Endothelial cell of umbilical vein (primary cell): Measurements from ENCODE around the gene SYNPR. TPM values are rescaled to one million over a fixed set of nuclear protein-coding genes. Genes with fewer than 3 reads are reported as not detected.

Experiments used
- BruUV-seq: library from RNA; stranded (reverse); fragments of 400-500 nt; replicated peaks from 2 replicates; lab custom pipeline; 2021; lab: Mats Ljungman, UMichigan
- CTCF ChIA-PET: fragments of 300-600, 350-600 bp; sonication (Branson Sonifier 250); formaldehyde crosslinking; loops from one replicate; lab custom pipeline; 2021; ENCODE audit warnings: antibody characterized with exemption, inconsistent platforms; lab: Charles Lee
- POLR2A ChIA-PET: fragments of 300-600, 350-600 bp; sonication (Branson Sonifier 250); formaldehyde crosslinking; loops from one replicate; lab custom pipeline; 2021; ENCODE audit warnings: antibody characterized with exemption, inconsistent platforms; lab: Charles Lee
- DNase-seq: peaks from one replicate; pipeline ENCODE4 v3.0.0-alpha.2; 2011; ENCODE audit warnings: low read depth, low spot score
- FAIRE-seq: peaks from 2 replicates; lab custom pipeline; 2011; peaks lifted over from hg19 to GRCh38; lab: Jason Lieb, UNC
- H2AFZ ChIP-seq: 2 replicates; pipeline ENCODE4 v1.6.0; 2012; ENCODE audit warnings: low read depth, low read length, control low read depth, inconsistent platforms
- H3K27ac ChIP-seq: 2 replicates; pipeline ENCODE4 v1.5.1; 2011; ENCODE audit warnings: low read depth, mild to moderate bottlenecking, control low read depth, low read length, moderate library complexity; ENCODE audit not compliant: insufficient read depth
- H3K27me3 ChIP-seq, 2 experiments: 2 replicates each; pipeline versions ENCODE4 v1.6.0 to v1.6.1; 2011; ENCODE audit warnings: low read length in 2 of 2, mixed read lengths in 1 of 2; ENCODE audit not compliant: control insufficient read depth in 2 of 2, insufficient read depth in 2 of 2
- H3K36me3 ChIP-seq, 2 experiments: 2 replicates in 1 of 2; 3 replicates in 1 of 2; pipeline ENCODE4 v1.5.1; 2011; ENCODE audit warnings: low read length in 2 of 2, mild to moderate bottlenecking in 1 of 2, moderate library complexity in 1 of 2; ENCODE audit not compliant: control insufficient read depth in 2 of 2, insufficient read depth in 2 of 2; ENCODE audit errors: extremely low read depth in 1 of 2
- H3K4me1 ChIP-seq: 3 replicates; pipeline ENCODE4 v1.5.1; 2011; ENCODE audit warnings: mild to moderate bottlenecking, low read length; ENCODE audit not compliant: control insufficient read depth, insufficient read depth; ENCODE audit errors: extremely low read depth
- H3K4me2 ChIP-seq: 2 replicates; pipeline ENCODE4 v1.6.1; 2011; ENCODE audit warnings: low read length, control low read depth, mixed read lengths; ENCODE audit not compliant: insufficient read depth
- H3K4me3 ChIP-seq, 3 experiments: fragments of 200-600 bp in 1 of 3; sonication (generic), shearing (Covaris generic) in 1 of 3; replicated peaks in 1 of 3; 2 replicates each; pipeline ENCODE4 v1.5.1; 2011 to 2016; ENCODE audit warnings: control low read depth in 3 of 3, low read length in 3 of 3, mild to moderate bottlenecking in 2 of 3, inconsistent platforms in 1 of 3, low read depth in 1 of 3, moderate library complexity in 1 of 3; ENCODE audit not compliant: insufficient read depth in 1 of 3
- H3K79me2 ChIP-seq: 2 replicates; pipeline ENCODE4 v1.6.0; 2012; ENCODE audit warnings: low read length, inconsistent platforms; ENCODE audit not compliant: control insufficient read depth, insufficient read depth
- H3K9ac ChIP-seq: replicated peaks from 2 replicates; pipeline ENCODE3; 2011; ENCODE audit warnings: low read length, control low read depth; ENCODE audit not compliant: insufficient read depth; ENCODE audit errors: extremely low read depth
- H3K9me1 ChIP-seq: replicated peaks from 3 replicates; pipeline ENCODE4 v1.6.0; 2011; ENCODE audit warnings: mild to moderate bottlenecking, low read length; ENCODE audit not compliant: control insufficient read depth, insufficient read depth; ENCODE audit errors: extremely low read depth
- H3K9me3 ChIP-seq: replicated peaks from 2 replicates; pipeline ENCODE4 v1.5.1; 2012; ENCODE audit warnings: low read length, inconsistent platforms; ENCODE audit not compliant: control insufficient read depth, insufficient read depth
- H4K20me1 ChIP-seq: replicated peaks from 2 replicates; pipeline ENCODE3; 2011; ENCODE audit warnings: mild to moderate bottlenecking, low read length; ENCODE audit not compliant: control insufficient read depth, insufficient read depth; ENCODE audit errors: extremely low read depth
- EZH2 ChIP-seq: IDR thresholded peaks from 2 replicates; pipeline ENCODE4 v1.6.1; 2012; ENCODE audit warnings: borderline replicate concordance, low read depth, mild to moderate bottlenecking, moderate library complexity, low read length, inconsistent platforms; ENCODE audit not compliant: severe bottlenecking
- FOS ChIP-seq: IDR thresholded peaks from 2 replicates; pipeline ENCODE4 v1.6.1; 2011; ENCODE audit warnings: mild to moderate bottlenecking, low read length, moderate library complexity, borderline replicate concordance; ENCODE audit not compliant: insufficient read depth
- GATA2 ChIP-seq: IDR thresholded peaks from 2 replicates; pipeline ENCODE4 v1.7.0; 2011; ENCODE audit warnings: low read depth, mild to moderate bottlenecking, moderate library complexity, mixed read lengths, low read length; ENCODE audit not compliant: insufficient read length, insufficient read depth
- JUN ChIP-seq: IDR thresholded peaks from 2 replicates; pipeline ENCODE4 v1.6.1; 2011; ENCODE audit warnings: borderline replicate concordance, low read depth; ENCODE audit not compliant: insufficient read length, insufficient read depth
- MYC ChIP-seq: IDR thresholded peaks from one replicate; pipeline ENCODE4 v1.6.1; 2011; ENCODE audit warnings: mild to moderate bottlenecking, low read depth, low read length
- POLR2A ChIP-seq: IDR thresholded peaks from 2 replicates; pipeline ENCODE4 v1.6.1; 2012; ENCODE audit warnings: low read depth, mild to moderate bottlenecking, control low read depth, low read length
- POLR2AphosphoS5 ChIP-seq: IDR thresholded peaks from 2 replicates; pipeline ENCODE4 v1.6.1; 2012; ENCODE audit warnings: low read depth, mild to moderate bottlenecking, control low read depth, low read length, moderate library complexity; ENCODE audit not compliant: insufficient read depth
- dilution Hi-C: fragments of 300-500 bp; cut with MboI; formaldehyde crosslinking; loops from one replicate; pipeline ENCODE4 v1.15.0; 2019; ENCODE audit warnings: low sequenced_read_pairs; ENCODE audit not compliant: extremely low pct_ligation_motif_present
- intact Hi-C: fragments of 100-400 bp; cut with micrococcal nuclease; formaldehyde crosslinking; loops from one replicate; pipeline ENCODE4 v1.10.0; 2022
- polyA plus RNA-seq, 4 experiments: library from polyadenylated mRNA; depleted of rRNA in 3 of 4; stranded (reverse) in 3 of 4; unstranded in 1 of 4; fragments of >200 nt; gene quantifications; 2 replicates each; pipeline versions ENCODE4 v1.2.1 to v1.2.3, GENCODE V29; 2011 to 2012; ENCODE audit warnings: missing spikeins in 1 of 4
- total RNA-seq: library from RNA; stranded (reverse); gene quantifications from 2 replicates; pipeline ENCODE4 v1.2.3, GENCODE V29; 2021
- TF ChIP-seq, protein P1 (sequence below): IDR thresholded peaks from 2 replicates; pipeline ENCODE4 v1.6.1; 2011; ENCODE audit not compliant: insufficient read depth, insufficient read length
- TF ChIP-seq, protein P2 (sequence below), 2 donors: IDR thresholded peaks; 1 replicate in 1 of 2; 2 replicates in 1 of 2; pipeline ENCODE4 v1.5.1; 2011; ENCODE audit warnings: low read length in 2 of 2, mild to moderate bottlenecking in 2 of 2, moderate library complexity in 2 of 2, control low read depth in 1 of 2, inconsistent platforms in 1 of 2, low read depth in 1 of 2; ENCODE audit not compliant: insufficient read depth in 1 of 2; ENCODE audit errors: extremely low read depth in 1 of 2

The SYNPR gene
- total and polyA plus RNA-seq, 2 donors (not counting 3 experiments of a cell fraction or from before 2014, with no cell fraction given), result not detected

DNA sequence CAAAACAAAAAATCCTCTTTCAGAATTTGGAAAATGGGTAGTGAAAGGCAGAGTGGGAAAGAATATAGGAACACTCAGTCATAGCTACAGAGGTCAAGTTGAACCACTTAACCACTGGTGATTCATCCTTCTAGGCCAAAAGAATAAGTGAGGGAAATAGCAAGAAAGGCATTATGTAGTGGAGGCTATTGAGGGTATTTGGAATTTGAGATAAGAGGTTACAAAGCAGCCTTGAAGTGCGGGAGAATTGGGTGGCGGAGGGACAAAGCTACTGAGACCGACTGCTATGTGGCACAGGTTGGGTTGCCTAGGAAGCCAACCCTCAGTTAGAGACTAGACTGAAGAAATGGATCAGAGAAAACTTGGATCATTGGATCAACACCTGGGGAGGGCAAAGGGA lies 109.5 kb downstream of the SYNPR start:
- Histone ChIP-seq H3K4me1 (no peaks in the 10 kb centered on the region), H3K4me3 (no peak overlapping the region), H3K9me1 (no peaks in the 10 kb centered on the region), H3K27me3 (no peaks in the 10 kb centered on the region), H3K9me3 (no peaks in the 10 kb centered on the region), H3K27ac (no peak overlapping the region), H3K36me3 (no peaks in the 10 kb centered on the region), H4K20me1 (no peaks in the 10 kb centered on the region), H2AFZ (no peak overlapping the region), H3K9ac (no peak overlapping the region), H3K4me2 (no peak overlapping the region), H3K79me2 (no peaks in the 10 kb centered on the region)
- no peak for DNase-seq
- intact Hi-C loops (no loop called here), dilution Hi-C loops (no loop called here)
- ChIA-PET POLR2A (no interaction called here), CTCF (no interaction called here)
- TF ChIP-seq JUN (no peak), FOS (no peak), POLR2A (no peak), EZH2 (no peak), POLR2AphosphoS5 (no peak), GATA2 (no peak), MYC (no peak)
- TF ChIP-seq, protein P1, sequence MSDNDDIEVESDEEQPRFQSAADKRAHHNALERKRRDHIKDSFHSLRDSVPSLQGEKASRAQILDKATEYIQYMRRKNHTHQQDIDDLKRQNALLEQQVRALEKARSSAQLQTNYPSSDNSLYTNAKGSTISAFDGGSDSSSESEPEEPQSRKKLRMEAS, result no peak
- TF ChIP-seq, protein P2, sequence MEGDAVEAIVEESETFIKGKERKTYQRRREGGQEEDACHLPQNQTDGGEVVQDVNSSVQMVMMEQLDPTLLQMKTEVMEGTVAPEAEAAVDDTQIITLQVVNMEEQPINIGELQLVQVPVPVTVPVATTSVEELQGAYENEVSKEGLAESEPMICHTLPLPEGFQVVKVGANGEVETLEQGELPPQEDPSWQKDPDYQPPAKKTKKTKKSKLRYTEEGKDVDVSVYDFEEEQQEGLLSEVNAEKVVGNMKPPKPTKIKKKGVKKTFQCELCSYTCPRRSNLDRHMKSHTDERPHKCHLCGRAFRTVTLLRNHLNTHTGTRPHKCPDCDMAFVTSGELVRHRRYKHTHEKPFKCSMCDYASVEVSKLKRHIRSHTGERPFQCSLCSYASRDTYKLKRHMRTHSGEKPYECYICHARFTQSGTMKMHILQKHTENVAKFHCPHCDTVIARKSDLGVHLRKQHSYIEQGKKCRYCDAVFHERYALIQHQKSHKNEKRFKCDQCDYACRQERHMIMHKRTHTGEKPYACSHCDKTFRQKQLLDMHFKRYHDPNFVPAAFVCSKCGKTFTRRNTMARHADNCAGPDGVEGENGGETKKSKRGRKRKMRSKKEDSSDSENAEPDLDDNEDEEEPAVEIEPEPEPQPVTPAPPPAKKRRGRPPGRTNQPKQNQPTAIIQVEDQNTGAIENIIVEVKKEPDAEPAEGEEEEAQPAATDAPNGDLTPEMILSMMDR (IDR thresholded peaks at IDR 0.05; ENCODE audit: extremely low read depth in 1 of 2, insufficient read depth in 1 of 2, low read depth in 1 of 2, low read length in 2 of 2), result no peak
- no TSS peak for BruUV-seq
- FAIRE-seq, result no peak
